Subcutaneous adipose tissue (tissue), 4 donors: ENCODE results near the gene GTF3C5. TPM values are rescaled to one million over a fixed set of nuclear protein-coding genes. Genes with fewer than 3 reads are reported as not detected.

Experiments
- CTCF ChIP-seq: fragments of 450-650 bp; IDR thresholded peaks from one replicate; pipeline ENCODE4 v1.5.1; 2016; ENCODE audit warnings: low read depth, mild to moderate bottlenecking, control low read depth, antibody characterized with exemption, moderate library complexity
- small RNA-seq: library from RNA; depleted of rRNA; stranded (forward); fragments of <200 nt; gene quantifications from one replicate; pipeline ENCODE3, GENCODE V24; 2016
- total RNA-seq, 4 donors: library from RNA; depleted of rRNA; stranded (reverse); fragments of >200 nt; gene quantifications; one replicate each; pipeline ENCODE4 v1.1.0, GENCODE V29; 2016

The GTF3C5 gene
- total RNA-seq, 4 donors from 2014 or later, result 32.0 to 63.1 (median 41.1) TPM

DNA sequence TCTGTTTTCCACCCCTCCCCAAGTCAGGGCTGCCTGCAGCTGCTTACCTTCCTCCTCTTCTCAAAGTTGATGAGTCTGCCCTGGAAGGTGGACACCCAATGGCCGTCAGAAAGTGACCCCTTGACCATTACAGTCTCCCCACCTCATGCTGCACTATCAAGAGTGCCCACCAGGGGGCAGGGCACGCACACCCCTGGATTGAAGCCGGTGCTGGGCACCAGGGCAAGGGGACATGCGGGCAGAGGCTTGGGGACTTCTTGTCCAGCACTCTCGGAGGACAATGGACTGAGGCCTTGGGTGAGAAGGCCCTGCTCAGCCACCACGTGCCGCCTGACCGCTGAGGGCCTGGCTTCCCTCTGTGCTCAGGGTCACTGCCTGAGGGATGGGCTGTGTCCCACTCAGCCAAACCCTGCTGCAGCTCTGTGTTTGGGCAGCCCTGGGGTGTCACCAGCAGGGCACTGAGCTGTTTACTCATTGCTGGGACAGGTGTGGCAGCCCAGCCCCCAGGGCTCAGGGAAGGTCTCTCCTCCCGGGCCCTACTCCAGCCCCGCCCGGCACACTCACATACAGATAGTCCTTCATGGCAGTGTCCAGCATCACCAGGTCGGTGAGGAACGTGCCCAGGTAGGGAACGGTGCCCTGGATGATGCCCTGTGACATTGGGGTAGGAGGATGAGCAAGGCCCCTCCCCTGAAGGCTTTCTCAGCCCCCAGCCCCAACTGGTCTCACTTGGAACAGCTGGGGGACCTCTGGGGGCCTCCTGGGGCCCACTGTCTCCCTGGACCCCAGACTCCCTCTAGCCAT, 72.6 kb downstream of the GTF3C5 start:
- no peak for TF ChIP-seq CTCF

DNA sequence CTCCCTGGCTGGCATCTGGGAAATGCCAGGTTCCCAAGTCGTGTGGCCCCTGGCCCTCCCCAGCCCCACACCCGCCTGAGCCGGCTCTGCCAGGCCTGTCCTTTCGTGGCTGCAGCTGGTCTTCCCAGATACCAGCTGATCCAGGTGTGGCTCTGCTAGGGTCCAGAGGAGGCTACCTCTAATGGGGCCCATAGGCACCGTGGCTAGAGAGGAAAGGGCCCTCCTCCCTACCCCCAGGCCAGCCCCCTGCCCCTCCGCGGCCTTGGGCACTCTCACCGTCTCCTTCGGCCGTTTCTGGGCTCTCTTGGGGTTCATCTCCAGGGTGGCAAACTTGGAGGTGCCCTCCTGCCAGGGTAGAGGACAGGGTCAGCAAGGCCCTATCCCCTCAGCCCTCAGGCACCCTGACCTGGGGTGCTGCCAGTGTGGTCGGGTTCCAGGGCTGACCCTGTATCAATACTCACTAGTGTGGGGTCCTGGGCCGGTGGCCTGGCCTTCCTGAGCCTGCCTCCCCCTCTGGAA, 73.2 kb downstream of the GTF3C5 start:
- no peak for TF ChIP-seq CTCF

DNA sequence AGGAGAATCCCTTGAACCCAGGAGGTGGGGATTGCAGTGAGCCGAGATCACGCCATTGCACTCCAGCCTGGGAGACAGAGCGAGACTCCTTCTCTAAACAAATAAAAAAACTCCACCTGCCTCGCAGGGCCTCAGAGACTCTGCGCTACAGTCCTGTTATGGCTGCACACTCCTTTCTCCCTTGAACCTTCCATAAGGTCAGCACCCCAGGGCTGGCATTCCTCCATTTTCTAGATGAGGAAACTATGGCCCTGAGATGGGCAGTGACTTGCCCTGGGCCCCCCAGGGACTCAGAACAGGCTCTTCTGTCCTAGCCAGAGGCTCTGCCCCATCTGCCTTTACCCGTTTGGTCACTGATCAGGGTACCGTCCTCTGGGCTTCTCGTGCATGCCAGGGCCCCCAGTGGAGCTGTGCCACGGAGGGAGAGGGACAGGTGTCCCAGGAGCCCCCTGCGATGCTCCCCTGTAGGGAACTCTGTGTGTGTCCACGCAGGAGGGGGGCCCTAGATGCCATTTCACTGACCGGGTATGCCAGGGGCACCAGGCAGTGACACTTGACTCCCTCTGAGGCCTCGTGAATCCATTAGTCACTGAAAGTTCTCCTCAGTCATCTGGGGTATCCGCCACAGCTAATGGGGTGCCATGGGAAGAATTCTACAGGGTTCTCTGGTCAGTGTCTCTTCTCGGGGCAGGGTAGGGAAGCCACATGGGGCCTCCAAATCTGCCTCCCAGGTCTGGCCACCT, 74.1 kb downstream of the GTF3C5 start:
- TF ChIP-seq CTCF, result no peak

GRCh38 chr9:133105461-133105770, 74.6 kb downstream of the GTF3C5 start:
- TF ChIP-seq CTCF, result no peak

- no peak for TF ChIP-seq CTCF
Measured at GRCh38 chr9:133106511-133107244, 75.9 kb downstream of the GTF3C5 start.

DNA sequence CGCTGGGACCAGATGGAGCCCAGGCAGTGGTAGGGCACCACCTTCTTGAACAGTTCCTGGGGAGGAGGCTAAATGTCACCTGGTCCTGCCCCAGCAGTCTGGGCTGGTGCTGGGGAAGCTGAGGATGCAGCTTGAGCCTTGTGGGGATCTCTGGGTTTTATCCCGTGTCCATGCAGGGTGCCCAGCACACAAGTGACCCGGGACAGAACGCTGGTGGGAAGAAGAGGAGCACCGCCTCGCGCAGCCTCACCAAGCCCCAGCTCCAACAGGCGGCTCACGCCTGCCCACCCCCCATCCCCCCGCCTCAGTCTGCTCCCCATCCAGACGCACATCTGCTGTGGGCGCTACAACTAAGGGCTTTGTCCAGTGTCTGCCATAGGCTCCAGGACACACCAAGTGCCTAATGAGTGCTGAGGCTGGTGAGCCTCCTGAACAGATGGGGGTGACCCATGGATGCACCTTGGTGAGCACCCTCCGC, 76.5 kb downstream of the GTF3C5 start:
- no peak for TF ChIP-seq CTCF

Small RNA genes within 50 kb of the gene (small RNA-seq; reads per million reads assigned to genes)
- not detected for gene MIR6877

Other genes starting within 250 kb of the GTF3C5 start
- 1 to 10 TPM in 3 of 4 donors, under 1 TPM in 1; 0.68 to 1.3 (median 1.1) TPM for gene AK8, start 152.7 kb upstream of the GTF3C5 start, total RNA-seq
- 1 to 10 TPM; 3.0 to 4.2 (median 3.3) TPM for gene SPACA9, start 152.1 kb upstream of the GTF3C5 start, total RNA-seq
- gene TSC1, start 86.4 kb upstream of the GTF3C5 start, total RNA-seq, result 10 to 100 TPM; 43.4 to 63.1 (median 51.4) TPM
- not detected for gene GFI1B, start 52.3 kb upstream of the GTF3C5 start, total RNA-seq
- gene CEL, start 31.0 kb downstream of the GTF3C5 start, total RNA-seq, result under 1 TPM in 1 of 4 donors, not detected in 3; 0.75 TPM
- gene RALGDS, start 90.2 kb downstream of the GTF3C5 start, total RNA-seq, result 10 to 100 TPM; 26.0 to 95.1 (median 38.9) TPM
- 10 to 100 TPM; 10.6 to 32.3 (median 20.5) TPM for gene GBGT1, start 132.9 kb downstream of the GTF3C5 start, total RNA-seq
- gene OBP2B, start 178.3 kb downstream of the GTF3C5 start, total RNA-seq, result not detected
- 1 to 10 TPM in 3 of 4 donors, under 1 TPM in 1; 0.85 to 3.2 (median 1.6) TPM for gene ABO, start 244.2 kb downstream of the GTF3C5 start, total RNA-seq